Activated naive CD8-positive, alpha-beta T cell treated with anti-CD3 and anti-CD28 coated beads, Interleukin-2, amount 50 U/mL, for 24 hours (primary cell): ENCODE results near the gene SLC39A11.

Experiments
- ATAC-seq: fragments of 150-1000 bp; cut with Tn5 transposase; one replicate; pipeline ENCODE4 v1.10.0; 2021
- DNase-seq: peaks from one replicate; pipeline ENCODE4 v3.0.0; 2021
- H3K27ac Mint-ChIP-seq: one replicate; pipeline ENCODE4 v1.8.0; 2021; ENCODE audit warnings: mild to moderate bottlenecking, mixed read lengths
- H3K27me3 Mint-ChIP-seq: one replicate; pipeline ENCODE4 v1.8.0; 2021; ENCODE audit warnings: mixed read lengths
- H3K36me3 Mint-ChIP-seq: one replicate; pipeline ENCODE4 v1.8.0; 2021; ENCODE audit warnings: low read depth, mixed read lengths
- H3K4me1 Mint-ChIP-seq: one replicate; pipeline ENCODE4 v1.8.0; 2021; ENCODE audit warnings: mixed read lengths
- H3K4me3 Mint-ChIP-seq: one replicate; pipeline ENCODE4 v1.8.0; 2021; ENCODE audit warnings: mild to moderate bottlenecking, moderate library complexity, mixed read lengths
- H3K9me3 Mint-ChIP-seq: one replicate; pipeline ENCODE4 v1.8.0; 2021; ENCODE audit warnings: mixed read lengths

SLC39A11 gene

GRCh38 chr17:72733619-72734282 lies 358.7 kb downstream of the SLC39A11 start:
- Mint-ChIP-seq H3K4me3 (no peak overlapping the region), H3K27ac (no peak overlapping the region), H3K36me3 (no peaks in the 10 kb centered on the region), H3K9me3 (no peaks in the 10 kb centered on the region), H3K27me3 (no peaks in the 10 kb centered on the region), H3K4me1 (peaks cover under 1% of the 10 kb centered on the region)
- DNase-seq = no peak
- no peak for ATAC-seq

GRCh38 chr17:72732893-72733618 lies 359.4 kb downstream of the SLC39A11 start:
- peaks cover 3% of the 10 kb centered on the region for H3K4me1 Mint-ChIP-seq
- H3K9me3 Mint-ChIP-seq = no peaks in the 10 kb centered on the region
- H3K27ac Mint-ChIP-seq = no peak overlapping the region
- ATAC-seq = no peak
- no peaks in the 10 kb centered on the region for H3K27me3 Mint-ChIP-seq
- no peaks in the 10 kb centered on the region for H3K36me3 Mint-ChIP-seq
- H3K4me3 Mint-ChIP-seq = no peak overlapping the region
- DNase-seq = no peak

- no peak for ATAC-seq
- Mint-ChIP-seq H3K4me1 (peaks cover 28% of the 10 kb centered on the region), H3K9me3 (no peaks in the 10 kb centered on the region), H3K36me3 (no peaks in the 10 kb centered on the region), H3K4me3 (no peak overlapping the region), H3K27me3 (no peaks in the 10 kb centered on the region), H3K27ac (no peak overlapping the region)
- no peak for DNase-seq
Observed at GRCh38 chr17:72730077-72730476, 362.4 kb downstream of the SLC39A11 start.

GRCh38 chr17:72726936-72727335 lies 365.6 kb downstream of the SLC39A11 start:
- peak overlapping the region; percentile 72 for H3K4me3 Mint-ChIP-seq
- peak; percentile 23 for DNase-seq
- H3K4me1 Mint-ChIP-seq = peaks cover 34% of the 10 kb centered on the region
- H3K27ac Mint-ChIP-seq = peak overlapping the region; percentile 80
- ATAC-seq = peak; percentile 87
- no peaks in the 10 kb centered on the region for H3K9me3 Mint-ChIP-seq
- H3K36me3 Mint-ChIP-seq = no peaks in the 10 kb centered on the region
- no peaks in the 10 kb centered on the region for H3K27me3 Mint-ChIP-seq

GRCh38 chr17:72725433-72726068 lies 366.9 kb downstream of the SLC39A11 start:
- Mint-ChIP-seq H3K4me3 (no peak overlapping the region), H3K36me3 (no peaks in the 10 kb centered on the region), H3K27me3 (no peaks in the 10 kb centered on the region), H3K9me3 (no peaks in the 10 kb centered on the region), H3K4me1 (peaks cover 37% of the 10 kb centered on the region), H3K27ac (no peak overlapping the region)
- peak; percentile 59 for DNase-seq
- no peak for ATAC-seq

GRCh38 chr17:72724267-72724666 lies 368.2 kb downstream of the SLC39A11 start:
- H3K4me1 Mint-ChIP-seq = peaks cover 50% of the 10 kb centered on the region
- DNase-seq (no peak), ATAC-seq (no peak)
- H3K9me3 Mint-ChIP-seq = no peaks in the 10 kb centered on the region
- H3K4me3 Mint-ChIP-seq = no peak overlapping the region
- H3K27ac Mint-ChIP-seq = no peak overlapping the region
- no peaks in the 10 kb centered on the region for H3K27me3 Mint-ChIP-seq
- no peaks in the 10 kb centered on the region for H3K36me3 Mint-ChIP-seq

GRCh38 chr17:72723711-72724110 lies 368.8 kb downstream of the SLC39A11 start:
- no peaks in the 10 kb centered on the region for H3K36me3 Mint-ChIP-seq
- no peak for DNase-seq
- ATAC-seq = no peak
- H3K9me3 Mint-ChIP-seq = no peaks in the 10 kb centered on the region
- no peaks in the 10 kb centered on the region for H3K27me3 Mint-ChIP-seq
- H3K4me3 Mint-ChIP-seq = no peak overlapping the region
- H3K27ac Mint-ChIP-seq = no peak overlapping the region
- H3K4me1 Mint-ChIP-seq = peaks cover 53% of the 10 kb centered on the region

- no peak overlapping the region for H3K4me3 Mint-ChIP-seq
- peaks cover 30% of the 10 kb centered on the region for H3K4me1 Mint-ChIP-seq
- ATAC-seq = no peak
- no peaks in the 10 kb centered on the region for H3K27me3 Mint-ChIP-seq
- H3K9me3 Mint-ChIP-seq = no peaks in the 10 kb centered on the region
- DNase-seq = no peak
- H3K36me3 Mint-ChIP-seq = peaks cover 3% of the 10 kb centered on the region
- H3K27ac Mint-ChIP-seq = no peak overlapping the region
Observed at GRCh38 chr17:72720494-72720825, 372.0 kb downstream of the SLC39A11 start.

- ATAC-seq (peak; percentile 92), DNase-seq (peak; percentile 71)
- Mint-ChIP-seq H3K27me3 (no peaks in the 10 kb centered on the region), H3K9me3 (no peaks in the 10 kb centered on the region), H3K36me3 (peaks cover 3% of the 10 kb centered on the region), H3K27ac (peak overlapping the region; percentile 69), H3K4me1 (peaks cover 30% of the 10 kb centered on the region), H3K4me3 (peak overlapping the region; percentile 72)
Observed at GRCh38 chr17:72719578-72720493, 372.7 kb downstream of the SLC39A11 start.

- peak overlapping the region; percentile 72 for H3K4me3 Mint-ChIP-seq
Observed at GRCh38 chr17:72719206-72719577, 373.3 kb downstream of the SLC39A11 start.

GRCh38 chr17:72717676-72718075 lies 374.8 kb downstream of the SLC39A11 start:
- DNase-seq (no peak), ATAC-seq (no peak)
- Mint-ChIP-seq H3K27ac (no peak overlapping the region), H3K4me1 (peaks cover 25% of the 10 kb centered on the region), H3K4me3 (no peak overlapping the region), H3K36me3 (peaks cover 7% of the 10 kb centered on the region), H3K9me3 (no peaks in the 10 kb centered on the region), H3K27me3 (no peaks in the 10 kb centered on the region)

More at GRCh38 chr17:72719206-72719577, 373.3 kb downstream of the SLC39A11 start:
- no peaks in the 10 kb centered on the region for H3K27me3 Mint-ChIP-seq
- H3K36me3 Mint-ChIP-seq = peaks cover 3% of the 10 kb centered on the region
- DNase-seq = no peak
- peak; percentile 7 for ATAC-seq
- peak overlapping the region; percentile 69 for H3K27ac Mint-ChIP-seq
- H3K9me3 Mint-ChIP-seq = no peaks in the 10 kb centered on the region
- H3K4me1 Mint-ChIP-seq = peaks cover 26% of the 10 kb centered on the region

- Mint-ChIP-seq H3K27ac (no peak overlapping the region), H3K27me3 (no peaks in the 10 kb centered on the region), H3K9me3 (no peaks in the 10 kb centered on the region), H3K4me3 (no peak overlapping the region), H3K36me3 (peaks cover 7% of the 10 kb centered on the region), H3K4me1 (peaks cover 25% of the 10 kb centered on the region)
- ATAC-seq (no peak), DNase-seq (no peak)
Observed at GRCh38 chr17:72717276-72717675, 375.2 kb downstream of the SLC39A11 start.

- ATAC-seq = no peak
- H3K27me3 Mint-ChIP-seq = no peaks in the 10 kb centered on the region
- no peak for DNase-seq
- no peak overlapping the region for H3K27ac Mint-ChIP-seq
- peaks cover 2% of the 10 kb centered on the region for H3K9me3 Mint-ChIP-seq
- peaks cover 17% of the 10 kb centered on the region for H3K36me3 Mint-ChIP-seq
- no peak overlapping the region for H3K4me3 Mint-ChIP-seq
- H3K4me1 Mint-ChIP-seq = peaks cover 25% of the 10 kb centered on the region
Observed at GRCh38 chr17:72715906-72716572, 376.4 kb downstream of the SLC39A11 start.
